ENCODE data around the gene TCF7L2. TPM values are rescaled to one million over a fixed set of nuclear protein-coding genes. Genes with fewer than 3 reads are reported as not detected.

TCF7L2 gene
- total and polyA plus RNA-seq, 9 donors = 21.1 to 41.7 (median 34.5) TPM

GRCh38 chr10:113004069-113004618, 54.1 kb downstream of the TCF7L2 start:
- Histone ChIP-seq H3K36me3 (no peaks in the 10 kb centered on the region), H3K4me1 (ENCODE audit: insufficient read depth) (peaks cover 36% of the 10 kb centered on the region), H3K4me3 (no peak overlapping the region), H3K9me3 (no peaks in the 10 kb centered on the region), H3K27ac (no peak overlapping the region), H3K27me3 (no peaks in the 10 kb centered on the region)
- 67 to 74% (median 74%) methylated on average over 5 of the region's 5 CpGs for WGBS, 3 donors
- intact Hi-C loops (cut with DNase I) = no loop called here
- no peak for TF ChIP-seq EP300 (IDR thresholded peaks at IDR 0.05)
- no peak for TF ChIP-seq POLR2A (IDR thresholded peaks at IDR 0.05)
- TF ChIP-seq, protein P1, sequence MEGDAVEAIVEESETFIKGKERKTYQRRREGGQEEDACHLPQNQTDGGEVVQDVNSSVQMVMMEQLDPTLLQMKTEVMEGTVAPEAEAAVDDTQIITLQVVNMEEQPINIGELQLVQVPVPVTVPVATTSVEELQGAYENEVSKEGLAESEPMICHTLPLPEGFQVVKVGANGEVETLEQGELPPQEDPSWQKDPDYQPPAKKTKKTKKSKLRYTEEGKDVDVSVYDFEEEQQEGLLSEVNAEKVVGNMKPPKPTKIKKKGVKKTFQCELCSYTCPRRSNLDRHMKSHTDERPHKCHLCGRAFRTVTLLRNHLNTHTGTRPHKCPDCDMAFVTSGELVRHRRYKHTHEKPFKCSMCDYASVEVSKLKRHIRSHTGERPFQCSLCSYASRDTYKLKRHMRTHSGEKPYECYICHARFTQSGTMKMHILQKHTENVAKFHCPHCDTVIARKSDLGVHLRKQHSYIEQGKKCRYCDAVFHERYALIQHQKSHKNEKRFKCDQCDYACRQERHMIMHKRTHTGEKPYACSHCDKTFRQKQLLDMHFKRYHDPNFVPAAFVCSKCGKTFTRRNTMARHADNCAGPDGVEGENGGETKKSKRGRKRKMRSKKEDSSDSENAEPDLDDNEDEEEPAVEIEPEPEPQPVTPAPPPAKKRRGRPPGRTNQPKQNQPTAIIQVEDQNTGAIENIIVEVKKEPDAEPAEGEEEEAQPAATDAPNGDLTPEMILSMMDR (IDR thresholded peaks at IDR 0.05) = no peak
- DNase-seq = no peak

- no peaks in the 10 kb centered on the region for H3K9me3 ChIP-seq
- DNase-seq = no peak
- no peaks in the 10 kb centered on the region for H3K36me3 ChIP-seq
- no peak overlapping the region for H3K27ac ChIP-seq
- TF ChIP-seq POLR2A (IDR thresholded peaks at IDR 0.05) (no peak), EP300 (IDR thresholded peaks at IDR 0.05) (no peak)
- TF ChIP-seq, protein P1 (IDR thresholded peaks at IDR 0.05) = no peak
- peaks cover 37% of the 10 kb centered on the region for H3K4me1 ChIP-seq (ENCODE audit: insufficient read depth)
- no peaks in the 10 kb centered on the region for H3K27me3 ChIP-seq
- intact Hi-C loops (cut with DNase I) = no loop called here
- no peak overlapping the region for H3K4me3 ChIP-seq
- whole genome bisulfite sequencing, 3 donors = 78 to 84% (median 82%) methylated on average over 6 of the region's 6 CpGs
Observed at GRCh38 chr10:113005380-113005779, 55.3 kb downstream of the TCF7L2 start.

DNA sequence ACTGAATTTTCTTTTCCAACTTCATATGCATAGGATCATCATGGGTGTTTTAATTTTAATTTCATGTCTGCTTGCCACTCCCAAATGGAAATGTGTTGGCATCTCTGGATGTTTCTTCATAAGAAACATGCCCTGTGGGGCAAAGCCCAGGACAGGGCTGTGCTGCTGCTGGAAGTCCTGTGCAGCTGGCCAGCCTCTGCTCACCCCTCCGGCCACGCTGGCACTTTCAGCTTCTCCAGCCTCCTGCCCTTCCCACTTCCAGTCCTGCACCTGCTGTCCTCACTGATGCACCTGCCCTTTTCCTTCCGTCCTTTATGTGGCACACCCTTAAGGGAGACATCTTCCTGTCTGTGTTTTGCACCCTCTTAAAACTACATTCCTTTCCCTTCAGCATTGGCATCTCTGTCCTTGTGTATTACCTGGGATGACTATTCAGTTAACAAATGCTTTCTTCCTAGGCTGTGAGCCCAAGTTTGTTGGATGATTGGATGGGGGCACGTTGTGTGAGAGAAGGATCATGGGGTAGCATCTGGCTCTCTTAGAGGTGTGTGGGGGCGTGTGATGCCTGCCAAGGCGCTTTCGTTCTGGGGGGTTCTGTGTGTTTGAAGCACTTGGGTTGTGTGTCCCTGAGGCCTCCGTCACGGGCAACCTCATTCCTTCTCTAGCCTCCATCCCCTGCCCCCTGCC, 56.8 kb downstream of the TCF7L2 start:
- Histone ChIP-seq H3K27me3 (no peaks in the 10 kb centered on the region), H3K9me3 (no peaks in the 10 kb centered on the region), H3K4me3 (no peak overlapping the region), H3K36me3 (no peaks in the 10 kb centered on the region), H3K27ac (no peak overlapping the region), H3K4me1 (ENCODE audit: insufficient read depth) (peaks cover 36% of the 10 kb centered on the region)
- WGBS, 3 donors = 75 to 86% (median 83%) methylated on average over 9 of the region's 9 CpGs
- intact Hi-C loops (cut with DNase I) = no loop called here
- DNase-seq = no peak
- no peak for TF ChIP-seq POLR2A (IDR thresholded peaks at IDR 0.05)
- TF ChIP-seq EP300 (IDR thresholded peaks at IDR 0.05) = no peak
- TF ChIP-seq, protein P1 (IDR thresholded peaks at IDR 0.05) = no peak

GRCh38 chr10:113007343-113007771, 57.3 kb downstream of the TCF7L2 start:
- H3K27ac ChIP-seq = no peak overlapping the region
- H3K27me3 ChIP-seq = no peaks in the 10 kb centered on the region
- H3K9me3 ChIP-seq = no peaks in the 10 kb centered on the region
- TF ChIP-seq, protein P1 (IDR thresholded peaks at IDR 0.05) = no peak
- no peak for TF ChIP-seq EP300 (IDR thresholded peaks at IDR 0.05)
- no peak for TF ChIP-seq POLR2A (IDR thresholded peaks at IDR 0.05)
- WGBS, 3 donors = 52 to 58% (median 55%) methylated on average over 4 of the region's 4 CpGs
- no peaks in the 10 kb centered on the region for H3K36me3 ChIP-seq
- H3K4me1 ChIP-seq (ENCODE audit: insufficient read depth) = peaks cover 35% of the 10 kb centered on the region
- intact Hi-C loops (cut with DNase I) = no loop called here
- DNase-seq = no peak
- no peak overlapping the region for H3K4me3 ChIP-seq

Data from ovary (tissue), 9 donors.